Measurements from ENCODE around the gene C4orf50.
"Not testable (repeated sequence)": the region's sequence is repeated elsewhere in the genome, so short reads cannot be mapped to it uniquely, and the experiment has no call there.

C4orf50 gene

DNA sequence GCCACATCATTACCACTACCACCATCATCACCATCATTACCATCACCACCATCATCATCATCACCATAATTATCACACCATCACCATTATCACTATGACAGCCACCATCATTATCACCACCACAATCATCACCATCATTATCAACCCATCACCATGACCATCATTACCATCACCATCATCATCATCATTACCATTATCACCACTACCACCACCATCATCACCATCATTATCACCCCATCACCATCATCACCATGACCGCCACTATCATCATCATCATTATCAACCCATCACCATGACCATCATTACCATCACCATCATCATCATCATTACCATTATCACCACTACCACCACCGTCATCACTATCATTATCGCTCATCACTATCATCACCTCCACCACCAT, 161.9 kb downstream of the C4orf50 start:
- DNase-seq (ENCODE audit: low spot score), result not testable (repeated sequence)

DNA sequence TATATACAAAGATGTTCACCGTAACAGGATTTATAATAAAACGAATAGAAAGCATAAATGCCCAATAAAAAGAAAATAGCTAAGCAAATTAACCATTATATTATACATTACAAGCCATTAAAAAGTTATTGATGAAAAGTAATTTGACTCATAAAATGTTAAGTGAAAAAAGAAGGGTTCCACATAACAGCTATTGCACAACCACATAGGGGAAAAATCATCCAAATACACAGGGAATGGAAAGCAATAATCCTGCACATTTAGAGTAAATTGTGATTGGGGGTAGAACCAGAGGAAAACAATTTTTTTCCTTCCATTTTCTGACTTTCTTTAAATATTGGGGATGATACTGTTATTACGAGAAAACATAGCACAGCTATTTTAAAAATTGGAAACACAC, 163.3 kb downstream of the C4orf50 start:
- DNase-seq (ENCODE audit: low spot score), result no peak

DNA sequence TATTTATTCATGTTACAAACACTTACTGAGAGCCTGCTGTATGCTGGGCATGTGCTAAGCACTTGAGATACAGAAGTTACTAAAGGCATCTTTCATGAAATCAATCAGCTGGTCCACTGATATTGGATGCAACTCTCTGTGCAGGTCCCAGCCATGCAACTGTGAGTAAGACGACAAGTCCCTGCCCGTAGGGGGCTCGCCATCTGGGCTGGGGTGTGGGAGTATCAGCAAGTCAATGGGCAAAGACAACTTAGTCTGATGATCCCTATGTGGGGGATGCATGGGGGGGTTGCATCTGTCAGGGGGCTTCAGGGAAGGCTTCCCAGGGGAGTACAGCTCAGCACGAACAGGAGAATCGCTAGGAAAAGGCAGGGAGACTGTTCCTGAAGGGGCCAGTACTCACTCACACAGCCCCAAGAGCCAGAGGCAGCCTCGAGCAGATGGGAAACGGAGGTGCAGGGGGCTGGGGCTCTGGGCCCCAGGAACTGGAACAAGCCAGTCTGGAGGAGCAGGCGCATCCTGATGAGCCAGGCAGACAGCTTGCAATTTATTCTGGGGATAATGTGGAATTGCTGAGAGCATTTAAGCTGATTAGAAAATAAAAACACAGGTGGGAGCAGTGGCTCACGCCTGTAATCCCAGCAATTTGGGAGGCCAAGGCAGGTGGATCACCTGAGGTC, 165.6 kb downstream of the C4orf50 start:
- no peak for DNase-seq (ENCODE audit: low spot score)

DNA sequence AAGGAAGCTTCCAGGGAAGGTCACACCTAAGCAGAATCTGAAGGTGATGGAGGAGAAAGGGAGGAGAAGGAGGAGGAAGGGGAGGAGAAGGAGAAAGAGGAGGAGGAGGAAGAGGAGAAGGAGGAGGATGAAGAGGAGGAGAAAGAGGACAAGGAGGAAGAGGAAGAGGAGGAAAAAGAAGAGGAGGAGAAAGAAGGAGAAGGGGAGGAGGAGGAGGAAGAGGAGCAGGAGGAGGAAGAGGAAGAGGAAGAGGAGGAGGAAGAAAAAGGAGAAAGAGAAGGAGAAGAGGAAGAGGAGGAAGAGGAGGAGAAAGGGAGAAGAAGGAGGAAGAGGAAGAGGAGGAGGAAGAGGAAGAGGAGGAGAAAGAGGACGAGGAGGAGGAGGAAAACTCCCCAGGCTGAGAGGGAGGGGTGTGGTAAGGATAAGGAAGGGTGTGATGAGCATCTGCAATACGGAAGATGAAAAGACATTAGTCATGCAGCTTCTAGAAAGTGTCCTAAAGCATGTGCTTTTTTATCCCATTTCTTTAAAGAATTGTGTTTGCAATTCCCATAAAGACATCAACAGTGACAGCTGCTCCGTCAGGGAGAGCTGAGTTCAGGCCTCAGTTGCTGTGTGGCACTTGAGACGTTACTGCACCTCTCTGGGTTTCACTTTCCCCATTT, 166.5 kb downstream of the C4orf50 start:
- no peak for DNase-seq (ENCODE audit: low spot score)
